Panc1 (cell line): ENCODE data around the gene WDR36. TPM values are rescaled to one million over a fixed set of nuclear protein-coding genes. Genes with fewer than 3 reads are reported as not detected.

ENCODE experiments used
- ATAC-seq: fragments of 200-7000 bp; cut with Tn5 transposase; 2 replicates; pipeline ENCODE4 v1.9.1; 2020; ENCODE audit warnings: mild to moderate bottlenecking, moderate library complexity
- BruUV-seq: library from RNA; stranded (reverse); fragments of 400-500 nt; replicated peaks from 2 replicates; lab custom pipeline; 2021; lab: Mats Ljungman, UMichigan
- CTCF ChIA-PET: fragments of 300-600 bp; sonication (Branson Sonifier 250); formaldehyde crosslinking; loops from one replicate; lab custom pipeline; 2022; ENCODE audit warnings: antibody characterized with exemption; lab: Charles Lee
- POLR2A ChIA-PET: fragments of 300-600 bp; sonication (Branson Sonifier 250); formaldehyde crosslinking; loops from one replicate; lab custom pipeline; 2022; ENCODE audit warnings: antibody characterized with exemption; lab: Charles Lee
- DNase-seq: peaks from one replicate; pipeline ENCODE4 v3.0.0-alpha.2; 2010; ENCODE audit warnings: low read depth, low spot score
- H3K27ac ChIP-seq: 2 replicates; pipeline ENCODE4 v1.5.1; 2011; ENCODE audit warnings: mild to moderate bottlenecking, low read length, inconsistent platforms
- H3K27me3 ChIP-seq: fragments of 200-500 bp; sonication (Bioruptor generic); 2 replicates; pipeline ENCODE4 v1.6.0; 2014; ENCODE audit warnings: low read length, inconsistent platforms; ENCODE audit not compliant: control insufficient read depth, insufficient read depth
- H3K36me3 ChIP-seq: fragments of 200-500 bp; sonication (Bioruptor generic); 2 replicates; pipeline ENCODE4 v1.5.1; 2014; ENCODE audit warnings: inconsistent platforms, mild to moderate bottlenecking, low read length, moderate library complexity; ENCODE audit not compliant: control insufficient read depth, insufficient read depth
- H3K4me1 ChIP-seq: 2 replicates; pipeline ENCODE4 v1.5.1; 2011; ENCODE audit warnings: inconsistent platforms, mild to moderate bottlenecking, low read length, moderate library complexity; ENCODE audit not compliant: control insufficient read depth, insufficient read depth
- H3K4me3 ChIP-seq, 2 experiments: 2 replicates each; pipeline ENCODE4 v1.5.1; 2011 to 2012; ENCODE audit warnings: low read depth in 2 of 2, low read length in 2 of 2, mild to moderate bottlenecking in 2 of 2, inconsistent platforms in 1 of 2, moderate library complexity in 1 of 2
- H3K9me3 ChIP-seq: fragments of 200-500 bp; sonication (Bioruptor generic); 2 replicates; pipeline ENCODE4 v1.5.1; 2014; ENCODE audit warnings: low read depth, mild to moderate bottlenecking, inconsistent platforms, low read length, moderate library complexity; ENCODE audit not compliant: control insufficient read depth, insufficient read depth
- CTCF ChIP-seq: fragments of 450-650 bp; IDR thresholded peaks from 2 replicates; pipeline ENCODE4 v1.5.1; 2017; ENCODE audit warnings: mild to moderate bottlenecking
- POLR2AphosphoS5 ChIP-seq: IDR thresholded peaks from 2 replicates; pipeline ENCODE4 v1.6.1; 2012; ENCODE audit warnings: mild to moderate bottlenecking, low read depth, low read length, moderate library complexity
- REST ChIP-seq, 2 experiments: IDR thresholded peaks; 2 replicates each; pipeline ENCODE4 v1.6.1; 2011 to 2012; ENCODE audit warnings: low read depth in 2 of 2, control low read depth in 1 of 2, low read length in 1 of 2, mild to moderate bottlenecking in 1 of 2, moderate library complexity in 1 of 2; ENCODE audit not compliant: insufficient read depth in 1 of 2
- SIN3A ChIP-seq: IDR thresholded peaks from 2 replicates; pipeline ENCODE4 v1.6.1; 2012; ENCODE audit warnings: low read depth, mild to moderate bottlenecking, low read length, moderate library complexity, borderline replicate concordance; ENCODE audit not compliant: insufficient read depth
- TCF7L2 ChIP-seq: IDR thresholded peaks from 2 replicates; pipeline ENCODE4 v1.6.1; 2011; ENCODE audit warnings: mild to moderate bottlenecking, low read depth, low read length, inconsistent platforms
- in situ Hi-C: cut with HindIII; loops from 2 replicates; pipeline ENCODE4 v1.10.0; 2016; ENCODE audit warnings: low sequenced_read_pairs, low pct_unique_long_range_greater_than_20kb
- intact Hi-C: fragments of 100-400 bp; cut with micrococcal nuclease; formaldehyde crosslinking; loops from one replicate; pipeline ENCODE4 v1.10.0; 2022; ENCODE audit not compliant: unreplicated experiment
- total RNA-seq: library from RNA; stranded (reverse); gene quantifications from one replicate; pipeline ENCODE4 v1.2.1, GENCODE V29; 2021; ENCODE audit not compliant: unreplicated experiment

WDR36 gene
- total RNA-seq, 1 experiment from 2014 or later = 33.9 TPM

GRCh38 chr5:111058064-111058463 is 34.1 kb upstream of the WDR36 start:
- DNase-seq (no peak), ATAC-seq (no peak)
- H3K36me3 ChIP-seq = no peaks in the 10 kb centered on the region
- ChIA-PET POLR2A (no interaction called here), CTCF (no interaction called here)
- H3K4me1 ChIP-seq = no peaks in the 10 kb centered on the region
- intact Hi-C loops = no loop called here
- in situ Hi-C loops = no loop called here
- no peaks in the 10 kb centered on the region for H3K27me3 ChIP-seq
- no peaks in the 10 kb centered on the region for H3K9me3 ChIP-seq
- no TSS peak for BruUV-seq
- H3K27ac ChIP-seq = no peak overlapping the region
- TF ChIP-seq POLR2AphosphoS5 (no peak), SIN3A (no peak), REST (IDR thresholded peaks at IDR 0.05; ENCODE audit: insufficient read depth in 1 of 2, low read depth in 2 of 2, low read length in 1 of 2) (no peak), TCF7L2 (no peak), CTCF (no peak)
- H3K4me3 ChIP-seq = no peak overlapping the region

GRCh38 chr5:111060169-111060568 is 32.0 kb upstream of the WDR36 start:
- Histone ChIP-seq H3K36me3 (no peaks in the 10 kb centered on the region), H3K9me3 (no peaks in the 10 kb centered on the region), H3K27me3 (no peaks in the 10 kb centered on the region), H3K4me3 (no peak overlapping the region), H3K27ac (no peak overlapping the region), H3K4me1 (no peaks in the 10 kb centered on the region)
- ChIA-PET POLR2A (no interaction called here), CTCF (no interaction called here)
- no peak for ATAC-seq
- in situ Hi-C loops (no loop called here), intact Hi-C loops (loop anchor here (5.0 kb wide), 1 partner anchor 303 kb away; no protein-coding TSS in a partner anchor)
- TF ChIP-seq POLR2AphosphoS5 (no peak), SIN3A (no peak), REST (IDR thresholded peaks at IDR 0.05; ENCODE audit: insufficient read depth in 1 of 2, low read depth in 2 of 2, low read length in 1 of 2) (no peak), CTCF (no peak), TCF7L2 (no peak)
- BruUV-seq = no TSS peak
- no peak for DNase-seq
